Right kidney (tissue), 1 donor: Measurements from ENCODE around the gene DLL1.
"Not testable (repeated sequence)": the region's sequence is repeated elsewhere in the genome, so short reads cannot be mapped to it uniquely, and the experiment has no call there.

Source experiments
- DNase-seq: peaks from one replicate; pipeline ENCODE4 v3.0.0-alpha.2; 2016

Gene DLL1

DNA sequence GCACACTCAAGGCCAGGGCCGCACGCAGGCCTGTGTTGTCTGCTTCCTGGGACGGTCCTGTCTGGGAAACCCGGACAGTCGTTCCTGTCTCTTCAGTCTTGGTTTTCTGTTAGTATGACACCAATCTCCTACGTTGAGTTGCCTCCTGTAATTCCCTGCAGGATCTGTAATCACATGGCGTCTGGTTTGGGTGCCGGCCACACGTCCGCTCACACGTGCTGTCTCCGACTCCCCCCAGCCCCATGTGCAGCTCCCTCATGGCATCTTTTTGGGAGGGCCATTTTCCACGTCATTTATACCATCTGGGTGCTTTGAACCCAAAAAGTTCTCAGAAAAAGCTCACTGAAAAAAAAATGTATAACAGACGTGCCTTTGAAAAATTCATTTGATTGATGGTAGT is 23.2 kb downstream of the DLL1 start:
- DNase-seq, result no peak

DNA sequence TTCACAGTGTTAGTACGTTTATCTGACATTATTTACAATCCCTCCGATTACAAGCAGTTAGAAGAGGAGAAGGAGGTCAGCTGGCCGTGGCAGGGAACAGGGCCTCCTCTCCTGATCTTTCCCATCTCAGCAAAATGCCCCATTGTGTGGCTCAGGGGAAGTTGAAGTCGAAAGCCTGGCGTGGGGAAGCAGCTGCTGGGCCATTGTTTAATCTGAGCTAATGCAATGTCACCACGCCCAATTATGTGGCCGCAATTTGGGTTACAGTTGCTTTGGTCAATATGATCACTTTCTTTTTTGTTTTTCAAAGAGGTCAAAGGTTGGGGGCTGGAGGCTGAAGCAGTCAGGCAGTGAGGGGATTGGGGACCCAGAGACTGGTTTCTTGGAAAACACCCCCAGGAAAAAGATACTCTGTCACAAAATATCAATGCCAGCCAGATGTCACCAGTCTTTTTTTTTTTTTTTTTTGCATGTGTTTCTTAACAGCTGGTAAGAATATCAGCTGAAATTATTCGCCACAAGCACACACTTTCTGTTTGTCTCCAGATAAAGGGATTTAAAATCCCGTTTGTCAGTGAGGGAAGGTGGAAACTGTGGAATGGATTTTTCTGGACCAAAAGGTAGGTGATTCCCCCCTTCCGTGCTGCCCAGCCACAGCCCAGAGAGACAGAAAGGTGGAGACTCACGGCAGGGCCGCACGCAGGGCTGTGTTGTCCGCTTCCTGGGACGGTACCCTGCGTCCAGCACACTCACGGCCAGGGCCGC is 24.6 kb downstream of the DLL1 start:
- DNase-seq, result no peak

DNA sequence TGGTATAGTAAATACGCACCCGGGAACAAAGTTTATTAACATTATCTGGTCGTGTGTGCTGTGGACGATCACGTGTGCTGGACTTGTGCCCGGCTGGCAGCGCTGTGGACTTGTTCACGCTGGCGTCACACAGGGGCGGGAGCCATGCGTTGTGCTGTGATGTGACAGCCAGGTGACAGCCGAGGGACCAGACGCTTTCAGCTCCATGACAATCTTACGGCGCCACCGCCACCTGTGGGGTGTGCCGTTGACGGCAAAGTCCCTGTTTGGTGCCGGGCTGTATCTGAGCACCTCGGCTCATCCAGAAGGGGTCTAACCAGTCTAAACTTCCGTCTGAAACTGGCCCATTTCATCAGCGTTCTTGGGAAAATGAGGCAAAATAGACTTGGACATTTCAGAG is 25.2 kb downstream of the DLL1 start:
- DNase-seq, result no peak

DNA sequence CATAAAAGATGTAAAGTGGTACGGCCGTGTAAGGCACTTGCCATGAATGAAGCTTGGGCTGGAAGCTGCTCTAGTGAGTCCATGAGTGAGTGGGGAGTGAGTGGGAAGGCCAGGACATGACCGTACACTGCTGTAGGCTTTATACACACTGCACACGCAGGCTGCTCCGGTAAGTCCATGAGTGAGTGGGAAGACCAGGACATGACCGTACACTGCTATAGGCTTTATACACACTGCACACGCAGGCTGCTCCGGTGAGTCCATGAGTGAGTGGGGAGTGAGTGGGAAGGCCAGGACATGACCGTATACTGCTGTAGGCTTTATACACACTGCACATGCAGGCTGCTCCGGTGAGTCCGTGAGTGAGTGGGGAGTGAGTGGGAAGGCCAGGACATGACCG is 26.2 kb downstream of the DLL1 start:
- not testable (repeated sequence) for DNase-seq

DNA sequence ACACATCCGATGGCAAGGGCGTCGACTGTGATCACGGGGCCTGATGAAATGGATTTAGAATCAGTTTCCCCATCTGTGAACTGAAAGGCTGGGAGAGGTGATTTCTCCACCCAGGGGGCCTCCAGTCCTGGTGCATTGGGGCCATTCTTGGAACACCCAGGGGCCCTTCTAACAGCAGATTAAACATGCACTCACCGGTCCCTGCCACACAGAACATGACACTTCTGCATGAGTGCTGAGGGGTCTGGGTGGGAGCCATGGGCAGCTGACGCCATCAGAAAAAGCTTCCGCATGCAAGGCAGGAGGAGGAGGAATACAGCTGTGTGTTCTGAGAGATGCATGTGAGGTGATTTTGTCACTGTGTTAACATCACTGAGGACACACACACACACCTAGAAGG is 26.8 kb downstream of the DLL1 start:
- no peak for DNase-seq

DNA sequence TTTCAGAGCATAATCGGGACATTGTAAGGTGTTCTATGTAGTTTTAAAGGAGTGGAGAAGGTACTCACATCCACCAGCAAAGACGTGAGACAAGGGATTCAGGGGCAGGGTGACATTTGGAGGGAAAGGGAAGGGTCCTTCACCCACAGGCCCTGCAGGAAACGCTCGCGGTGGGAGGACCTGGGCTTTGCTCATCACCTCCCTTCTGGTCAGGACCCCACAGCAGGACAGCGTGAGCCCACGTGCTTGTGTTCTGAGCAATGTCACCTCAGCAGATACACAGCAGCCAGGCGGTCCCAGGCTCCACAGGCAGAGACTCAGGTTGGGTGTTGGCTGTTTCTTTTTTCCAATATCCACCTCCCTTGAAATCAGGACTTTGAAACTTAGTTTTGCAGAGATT is 27.5 kb downstream of the DLL1 start:
- DNase-seq, result no peak

DNA sequence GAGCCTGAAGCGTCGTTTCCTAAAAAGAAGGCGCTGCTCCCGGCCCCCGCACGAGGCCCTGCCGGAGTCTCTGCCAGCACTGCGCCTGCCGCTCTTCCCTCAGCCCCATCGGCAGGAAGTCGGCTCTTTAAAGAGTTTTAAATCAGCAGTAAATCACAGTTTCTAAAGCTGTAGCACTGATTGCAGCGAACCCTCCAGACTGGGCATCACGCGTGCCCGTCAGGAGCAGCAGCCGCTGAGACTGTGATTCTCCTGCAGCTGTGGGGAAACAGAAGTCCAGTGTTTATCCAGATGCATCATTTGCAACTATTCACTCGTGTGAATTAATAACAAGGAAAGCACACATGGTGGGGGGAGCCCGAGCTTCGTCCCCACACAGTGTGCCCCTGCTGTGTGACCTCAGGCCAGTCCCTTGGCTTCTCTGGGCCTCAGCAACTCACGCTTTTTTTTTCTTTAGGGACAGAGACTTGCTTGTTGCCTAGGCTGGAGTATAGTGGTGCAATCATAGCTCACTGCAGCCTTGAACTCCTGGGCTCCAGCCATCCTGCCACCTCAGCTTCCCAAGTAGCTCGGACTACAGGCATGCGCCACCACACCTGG is 28.3 kb downstream of the DLL1 start:
- DNase-seq, result no peak

DNA sequence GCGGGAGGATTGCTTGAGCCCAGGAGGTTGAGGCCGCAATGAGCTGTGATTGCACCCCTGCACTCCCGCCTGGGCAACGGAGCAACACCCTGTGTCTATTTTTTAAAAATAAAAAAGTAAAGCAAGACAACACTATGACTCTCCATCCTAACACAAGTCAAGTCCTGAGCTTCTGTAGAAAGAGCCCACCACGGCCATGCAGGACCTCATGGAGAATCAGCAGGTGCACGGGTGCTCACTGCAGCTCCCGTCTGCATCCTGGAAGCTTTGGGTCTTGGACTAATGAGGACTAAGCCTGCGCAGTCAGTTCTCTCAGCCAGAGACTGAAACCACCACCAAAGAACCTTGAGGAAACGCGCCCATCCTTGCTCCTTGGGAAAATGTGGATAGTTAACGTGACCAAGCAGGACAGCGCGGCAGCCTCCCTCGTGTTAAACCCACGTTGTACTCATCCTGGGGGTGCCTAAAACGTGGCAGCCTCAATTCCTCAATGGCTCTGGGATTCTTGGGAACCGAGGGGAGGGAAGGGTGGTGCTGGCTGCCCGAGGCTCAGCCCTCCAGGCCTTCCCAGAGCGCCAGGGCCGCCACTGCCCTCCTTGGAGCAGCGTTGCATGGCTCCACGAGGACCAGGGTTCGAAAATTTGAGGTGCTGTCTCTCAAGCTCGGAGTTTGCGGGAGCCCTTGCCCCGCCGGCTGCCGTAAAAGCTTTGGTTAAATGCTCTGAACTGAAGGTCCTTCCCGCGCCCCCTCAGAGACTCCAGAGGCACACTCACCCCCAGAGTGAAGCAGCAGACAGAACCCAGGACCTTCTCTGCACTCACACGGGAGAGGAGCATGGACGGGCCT is 29.0 kb downstream of the DLL1 start:
- no peak for DNase-seq

DNA sequence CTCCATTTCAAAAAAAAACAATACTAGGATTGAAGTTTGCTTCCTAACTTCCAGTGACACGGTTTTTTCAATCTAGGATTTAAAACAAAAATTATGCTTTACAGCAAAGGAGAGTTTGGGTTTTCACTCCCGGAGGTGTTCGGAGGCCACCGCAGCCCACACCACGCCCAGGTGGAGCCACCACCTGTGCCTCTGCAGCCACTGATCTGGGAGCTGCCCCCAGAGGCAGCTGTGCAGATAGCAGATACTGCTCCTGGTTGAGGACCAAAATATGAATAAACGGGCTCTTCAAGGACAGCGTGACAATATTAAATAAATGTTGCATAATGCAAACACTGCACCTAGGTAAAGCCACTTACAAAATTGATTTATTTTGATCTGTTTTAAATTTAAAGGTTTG is 30.2 kb downstream of the DLL1 start:
- no peak for DNase-seq

DNA sequence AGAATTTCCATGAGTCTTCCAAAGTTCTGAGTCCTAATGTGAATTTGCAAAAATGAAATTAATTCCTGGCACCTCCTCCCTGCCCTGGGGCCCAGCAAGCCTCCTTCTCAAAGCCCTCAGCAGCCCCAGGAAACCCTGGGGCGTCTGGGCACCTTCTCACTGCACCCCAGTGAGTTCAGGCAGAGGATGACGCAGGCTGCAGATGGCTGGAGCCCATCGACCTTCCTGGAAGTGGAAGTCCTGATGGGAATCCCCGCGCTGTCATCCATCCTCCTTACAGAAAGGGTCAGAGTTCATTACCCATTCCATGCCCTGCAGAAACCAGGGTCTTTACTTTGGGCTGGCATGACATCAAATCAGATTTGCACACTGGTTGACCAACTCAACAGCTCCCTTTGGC is 31.6 kb downstream of the DLL1 start:
- DNase-seq, result no peak

DNA sequence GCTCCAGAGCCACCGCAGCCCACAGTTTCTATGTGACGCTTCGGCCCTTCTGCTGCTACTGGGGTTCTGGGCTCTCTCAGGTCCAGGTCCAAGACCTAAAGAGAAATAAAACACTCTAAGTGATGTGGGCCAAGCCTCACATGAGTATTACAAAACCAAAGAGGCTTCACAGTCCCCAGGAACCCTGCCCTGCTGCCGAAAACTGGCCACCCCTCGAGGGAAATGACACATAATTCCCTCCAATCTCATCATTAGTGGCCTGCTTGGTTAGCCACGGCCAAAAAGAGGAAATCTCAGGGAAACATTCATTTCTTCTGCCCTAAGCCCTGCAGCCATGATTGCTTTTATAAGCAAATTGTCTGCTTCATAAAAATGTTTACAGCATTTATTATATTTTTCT is 32.5 kb downstream of the DLL1 start:
- DNase-seq, result no peak

DNA sequence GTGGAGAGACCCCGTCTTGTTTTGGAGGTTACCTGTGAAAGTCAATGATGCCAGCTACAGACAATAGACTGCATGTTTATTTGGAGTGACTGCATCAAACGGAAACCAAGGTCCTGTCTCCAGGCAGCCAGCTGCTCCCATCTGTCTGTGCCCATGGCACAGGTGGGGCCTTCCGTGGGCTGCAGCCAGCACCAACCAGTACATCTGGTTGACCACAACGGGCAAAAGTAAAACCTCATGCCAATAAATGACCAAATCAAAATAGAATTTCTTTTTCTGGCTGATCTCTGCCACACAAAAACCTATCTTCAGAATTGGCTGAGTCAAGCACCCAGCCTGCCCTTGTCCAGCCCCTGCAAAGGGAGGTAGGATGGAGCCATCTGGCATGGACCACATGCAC is 33.5 kb downstream of the DLL1 start:
- DNase-seq, result no peak

DNA sequence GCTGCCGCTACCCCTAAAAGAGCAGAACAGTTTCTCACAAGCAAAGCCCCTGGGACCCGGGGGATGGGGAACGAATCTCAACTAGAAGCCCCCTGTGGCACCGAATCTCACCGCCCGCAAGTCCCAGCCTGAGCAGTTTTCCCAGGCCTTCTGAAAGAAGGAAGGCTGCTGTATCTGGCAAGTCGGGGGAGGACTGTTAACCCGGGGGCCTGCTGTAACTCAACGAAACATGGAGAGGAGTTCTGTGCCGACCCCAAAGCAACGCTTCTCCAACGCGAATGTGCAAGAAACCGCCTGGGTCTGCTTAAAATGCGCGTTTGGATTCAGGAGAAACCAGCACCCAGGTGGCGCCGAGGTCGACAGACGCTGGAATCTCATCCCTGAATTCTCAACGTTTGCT is 34.2 kb downstream of the DLL1 start:
- DNase-seq, result no peak

DNA sequence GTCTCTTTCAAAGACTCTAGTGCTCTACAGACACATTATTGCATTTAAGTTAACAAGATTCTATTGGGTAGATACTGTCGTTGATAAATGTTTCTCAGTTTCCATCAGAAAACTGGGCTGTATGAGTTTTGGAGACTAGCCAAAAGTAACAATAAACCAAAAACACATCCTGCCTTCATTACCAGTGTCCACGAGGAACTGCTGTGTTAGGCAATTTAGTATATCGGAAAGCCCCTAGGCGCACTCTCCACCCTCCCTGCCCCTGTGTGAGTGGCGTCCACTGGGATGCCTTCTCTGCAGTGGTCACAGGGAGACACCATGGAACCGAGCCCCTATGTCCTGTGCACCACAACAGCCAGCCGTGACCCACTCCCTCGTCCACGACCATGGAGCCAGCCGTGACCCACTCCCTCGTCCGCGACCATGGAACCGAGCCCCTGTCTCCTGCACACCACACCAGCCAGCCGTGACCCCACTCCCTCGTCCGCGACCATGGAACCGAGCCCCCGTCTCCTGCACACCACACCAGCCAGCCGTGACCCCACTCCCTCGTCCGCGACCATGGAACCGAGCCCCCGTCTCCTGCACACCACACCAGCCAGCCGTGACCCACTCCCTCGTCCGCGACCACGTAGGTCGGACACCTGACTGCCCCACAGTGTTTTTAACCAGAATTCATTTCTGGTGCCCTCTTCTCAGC is 35.3 kb downstream of the DLL1 start:
- DNase-seq, result no peak

DNA sequence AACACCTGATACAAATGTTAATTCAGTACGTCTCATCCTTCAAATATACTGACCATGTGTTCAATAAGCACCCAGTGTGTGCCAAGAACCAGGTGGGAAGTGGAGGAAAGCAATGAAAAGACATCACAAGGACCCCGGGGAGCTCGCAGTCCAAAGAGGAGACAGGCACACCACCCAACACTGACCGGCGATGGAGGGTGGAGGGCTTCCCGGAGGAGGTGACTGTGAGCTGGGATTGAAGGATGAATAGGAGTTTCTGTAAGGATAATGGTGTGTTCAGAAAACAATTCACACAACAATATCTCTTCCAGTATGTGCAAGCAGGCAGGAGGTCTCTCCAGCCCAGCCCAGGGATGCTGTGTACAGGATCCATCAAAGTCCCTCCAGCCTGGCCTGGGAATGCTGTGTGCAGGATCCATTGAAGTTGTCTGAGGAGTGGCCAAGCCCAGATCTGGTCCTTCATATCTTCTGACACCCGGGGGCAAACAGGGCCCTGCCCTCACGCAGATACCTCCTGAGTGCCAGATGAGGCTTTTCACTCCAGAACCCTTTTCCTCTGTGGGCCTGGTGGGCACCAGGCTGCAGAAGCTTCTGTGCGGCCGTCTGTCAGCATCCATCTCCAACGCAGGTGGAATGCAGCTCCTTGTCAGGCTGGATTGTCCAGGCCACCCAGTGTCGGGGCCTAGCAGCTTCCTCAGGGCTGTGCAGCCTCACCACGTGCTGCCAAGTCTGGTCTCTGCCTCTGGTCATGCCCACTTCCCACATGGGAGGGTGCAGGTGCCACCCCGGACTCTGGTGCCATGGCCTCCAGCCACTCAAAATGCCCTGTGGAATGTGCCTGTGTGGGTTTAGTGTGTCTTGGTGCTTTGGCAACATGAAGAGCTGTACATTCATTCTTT is 36.3 kb downstream of the DLL1 start:
- DNase-seq, result no peak

DNA sequence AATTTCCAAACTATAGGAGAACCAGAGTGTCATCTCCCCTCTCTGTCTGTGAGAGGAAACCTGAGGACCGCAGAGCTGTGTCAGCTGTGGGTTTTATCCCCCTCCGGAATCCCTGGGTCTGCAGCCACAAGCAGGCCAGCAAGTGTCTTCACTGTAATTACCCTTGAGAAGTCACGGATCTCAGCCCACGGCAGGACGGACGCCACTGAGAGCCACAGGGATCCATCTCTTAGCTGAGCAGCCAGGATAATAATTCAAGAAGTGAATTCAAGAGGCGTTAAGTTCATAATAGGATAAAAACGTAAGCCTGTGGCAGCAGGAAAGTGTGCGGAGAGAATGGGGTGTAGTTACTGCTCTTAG is 37.0 kb downstream of the DLL1 start:
- no peak for DNase-seq

DNA sequence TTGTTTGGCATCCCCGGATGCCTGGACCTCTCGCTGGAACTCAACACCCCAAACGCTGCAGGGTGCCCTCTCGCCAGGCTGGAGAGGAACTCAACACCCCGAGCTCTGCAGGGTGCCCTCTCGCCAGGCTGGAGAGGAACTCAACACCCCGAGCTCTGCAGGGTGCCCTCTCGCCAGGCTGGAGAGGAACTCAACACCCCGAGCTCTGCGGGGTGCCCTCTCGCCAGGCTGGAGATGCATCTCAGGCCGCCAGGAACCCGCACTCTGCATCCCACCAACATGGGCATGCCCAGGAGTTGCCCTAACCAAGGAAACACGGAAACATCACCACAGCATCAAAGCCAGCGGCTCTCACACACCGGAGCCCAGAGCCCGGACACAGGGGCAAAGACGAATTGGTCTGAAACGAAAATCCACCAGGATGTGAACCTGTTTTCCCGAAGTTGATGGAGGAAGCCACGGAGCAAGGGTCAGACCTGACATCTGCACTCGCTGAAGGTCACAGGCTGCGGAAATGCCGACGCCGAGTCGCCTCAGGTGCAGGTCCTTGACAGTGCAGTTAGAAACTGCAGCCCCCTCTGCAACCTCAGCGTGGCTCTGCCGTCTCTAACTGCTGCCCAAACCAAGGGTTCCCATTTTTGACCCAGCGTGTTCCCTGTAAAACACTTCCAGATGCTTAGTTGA is 37.5 kb downstream of the DLL1 start:
- no peak for DNase-seq

DNA sequence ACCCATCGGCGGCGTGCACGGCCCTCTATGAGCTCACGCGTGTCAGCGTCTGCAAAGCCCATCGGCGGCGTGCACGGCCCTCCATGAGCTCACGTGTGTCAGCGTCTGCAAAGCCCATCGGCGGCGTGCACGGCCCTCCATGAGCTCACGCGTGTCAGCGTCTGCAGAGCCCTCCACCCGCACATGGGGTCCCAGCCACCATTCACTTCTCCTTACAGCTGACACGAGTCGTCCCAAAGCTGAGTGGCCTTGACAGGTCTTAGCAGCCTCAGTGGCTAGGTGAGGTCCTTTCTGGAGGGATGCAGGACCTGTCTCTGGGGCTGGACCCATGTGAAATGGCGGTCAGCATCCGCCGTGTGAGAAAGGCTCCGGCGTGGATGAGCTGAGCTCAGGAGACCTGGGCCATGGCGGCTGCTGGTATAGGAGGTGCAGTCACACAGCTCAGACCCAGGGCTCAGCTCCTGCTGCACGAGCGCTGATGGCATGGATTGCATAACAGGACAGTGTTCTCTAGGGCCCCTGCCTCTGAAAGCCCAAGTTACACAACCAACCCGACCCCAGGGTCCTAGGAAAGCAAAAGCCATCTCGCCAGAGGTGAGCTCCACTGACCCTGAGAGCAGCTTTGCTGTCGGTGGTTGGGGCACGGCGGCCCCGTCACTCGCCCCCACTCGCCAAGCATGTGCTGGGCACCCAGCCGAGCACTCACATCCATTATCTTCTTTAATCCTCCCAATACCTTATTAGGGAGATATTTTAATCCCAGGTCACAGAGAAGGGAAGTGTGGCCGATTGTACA is 38.9 kb downstream of the DLL1 start:
- no peak for DNase-seq

DNA sequence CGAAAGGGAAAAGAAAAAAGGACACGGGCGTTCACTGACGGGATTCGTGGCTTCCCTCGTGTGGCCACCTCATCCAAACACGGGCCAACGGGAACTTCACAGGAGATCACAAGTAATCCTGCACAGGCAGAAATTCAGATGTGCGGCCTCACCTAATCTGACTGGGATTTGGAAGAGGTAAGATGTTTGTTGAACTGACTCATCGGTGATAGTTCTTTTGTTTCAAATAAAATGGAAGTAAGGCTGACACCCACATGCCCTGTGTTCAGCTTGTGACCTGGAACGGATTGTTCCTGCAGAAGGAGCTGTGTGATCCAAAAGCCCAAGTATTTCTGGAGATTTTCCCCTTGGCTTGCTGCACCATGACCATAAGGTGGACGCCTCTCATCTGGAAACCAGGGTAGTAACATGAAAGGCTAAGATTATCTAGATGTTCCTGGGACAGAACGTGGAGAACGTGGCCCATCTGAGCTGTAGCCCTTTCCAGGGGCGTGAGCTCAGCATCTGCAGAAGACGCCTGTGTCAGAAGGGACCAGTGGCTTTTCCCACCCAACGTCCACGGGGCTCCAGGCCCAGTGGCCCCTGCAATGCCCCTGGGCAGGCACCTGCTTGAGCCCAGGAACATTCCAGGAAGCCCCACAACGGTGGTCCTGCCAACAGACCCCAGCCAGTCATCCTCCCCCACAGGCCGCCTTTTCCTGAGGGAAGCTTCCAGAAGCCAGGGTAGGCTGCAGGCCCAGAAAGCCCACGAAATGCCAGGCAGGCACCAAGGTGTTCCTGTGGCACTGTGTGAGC is 39.7 kb downstream of the DLL1 start:
- no peak for DNase-seq

DNA sequence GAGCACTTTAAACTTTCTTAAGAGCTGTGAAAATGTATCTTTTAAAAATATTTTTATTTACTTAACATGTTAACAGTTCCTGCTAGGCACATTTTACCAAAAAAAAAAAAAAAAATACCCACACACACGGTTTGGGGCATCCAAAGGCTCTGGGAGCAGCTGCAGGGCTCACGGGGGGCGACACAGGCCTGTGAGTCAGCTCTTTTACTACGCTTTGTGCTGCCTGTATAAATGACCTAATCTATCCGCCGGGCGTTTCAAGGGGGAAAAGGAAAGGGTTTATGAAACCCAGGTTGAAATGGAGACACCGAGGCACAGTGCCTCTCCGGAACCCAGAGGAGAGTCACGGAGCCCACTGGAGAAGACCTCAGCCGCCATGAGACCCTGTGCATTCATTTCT is 40.4 kb downstream of the DLL1 start:
- DNase-seq, result no peak
